Keratinocyte (primary cell): Measurements from ENCODE around the gene MYMX. TPM values are rescaled to one million over a fixed set of nuclear protein-coding genes. Genes with fewer than 3 reads are reported as not detected.

Experiments used
- DNase-seq: peaks from one replicate; pipeline ENCODE4 v3.0.0-alpha.2; 2011; ENCODE audit warnings: low read depth, missing footprints, low spot score
- FAIRE-seq: peaks from 2 replicates; lab custom pipeline; 2011; peaks lifted over from hg19 to GRCh38; lab: Jason Lieb, UNC
- H2AFZ ChIP-seq: 2 replicates; pipeline ENCODE4 v1.6.0; 2012; ENCODE audit warnings: low read length, control low read depth, inconsistent platforms; ENCODE audit not compliant: control insufficient read depth
- H3K27ac ChIP-seq: 2 replicates; pipeline ENCODE4 v1.5.1; 2011; ENCODE audit warnings: low read length; ENCODE audit not compliant: control insufficient read depth, insufficient read depth
- H3K27me3 ChIP-seq: 3 replicates; pipeline ENCODE4 v1.6.0; 2011; ENCODE audit warnings: low read length; ENCODE audit not compliant: control insufficient read depth, insufficient read depth; ENCODE audit errors: extremely low read depth
- H3K36me3 ChIP-seq, 2 experiments: 2 replicates in 1 of 2; 3 replicates in 1 of 2; pipeline ENCODE4 v1.5.1; 2011; ENCODE audit warnings: low read length in 2 of 2, mild to moderate bottlenecking in 1 of 2; ENCODE audit not compliant: control insufficient read depth in 2 of 2, insufficient read depth in 2 of 2; ENCODE audit errors: extremely low read depth in 1 of 2
- H3K4me1 ChIP-seq: 3 replicates; pipeline ENCODE4 v1.5.1; 2011; ENCODE audit warnings: low read length; ENCODE audit not compliant: control insufficient read depth, insufficient read depth; ENCODE audit errors: extremely low read depth
- H3K4me2 ChIP-seq: 3 replicates; pipeline ENCODE4 v1.6.0; 2011; ENCODE audit warnings: low read depth, low read length; ENCODE audit not compliant: control insufficient read depth, insufficient read depth; ENCODE audit errors: extremely low read depth
- H3K4me3 ChIP-seq, 3 experiments: fragments of 200-600 bp in 1 of 3; sonication (generic) in 1 of 3; 2 replicates in 2 of 3; 3 replicates in 1 of 3; pipeline ENCODE4 v1.5.1; 2011 to 2016; ENCODE audit warnings: low read length in 3 of 3, mild to moderate bottlenecking in 3 of 3, control low read depth in 2 of 3, inconsistent platforms in 1 of 3, low read depth in 1 of 3, mixed read lengths in 1 of 3, mixed run types in 1 of 3, moderate library complexity in 1 of 3; ENCODE audit not compliant: control insufficient read depth in 2 of 3, insufficient read depth in 2 of 3; ENCODE audit errors: extremely low read depth in 1 of 3
- H3K79me2 ChIP-seq: 2 replicates; pipeline ENCODE4 v1.6.0; 2012; ENCODE audit warnings: low read length; ENCODE audit not compliant: control insufficient read depth, insufficient read depth
- H3K9ac ChIP-seq: 3 replicates; pipeline ENCODE4 v1.6.0; 2011; ENCODE audit warnings: low read length; ENCODE audit not compliant: control insufficient read depth, insufficient read depth; ENCODE audit errors: extremely low read depth
- H3K9me1 ChIP-seq: 3 replicates; pipeline ENCODE4 v1.6.0; 2011; ENCODE audit warnings: low read length; ENCODE audit not compliant: control insufficient read depth, insufficient read depth; ENCODE audit errors: extremely low read depth
- H3K9me3 ChIP-seq: 2 replicates; pipeline ENCODE4 v1.5.1; 2012; ENCODE audit warnings: low read depth, low read length; ENCODE audit not compliant: control insufficient read depth
- H4K20me1 ChIP-seq: 3 replicates; pipeline ENCODE4 v1.6.0; 2011; ENCODE audit warnings: low read length; ENCODE audit not compliant: control insufficient read depth, insufficient read depth; ENCODE audit errors: extremely low read depth
- EZH2 ChIP-seq: IDR thresholded peaks from one replicate; pipeline ENCODE4 v1.6.1; 2012; ENCODE audit warnings: inconsistent platforms, mild to moderate bottlenecking, low read length, moderate library complexity
- dilution Hi-C: fragments of 300-500 bp; cut with MboI; formaldehyde crosslinking; loops from one replicate; pipeline ENCODE4 v1.7.0; 2020; ENCODE audit warnings: low sequenced_read_pairs; ENCODE audit not compliant: extremely low pct_ligation_motif_present
- polyA plus RNA-seq, 5 experiments: library from polyadenylated mRNA; depleted of rRNA in 3 of 5; stranded (reverse) in 3 of 5; stranded (forward) in 1 of 5; unstranded in 1 of 5; fragments of >200 nt; gene quantifications; 1 replicate in 1 of 5; 2 replicates in 3 of 5; 3 replicates in 1 of 5; pipeline versions ENCODE4 v1.2.1 to v1.2.3, GENCODE V29; 2011 to 2012; ENCODE audit warnings: missing spikeins in 2 of 5, low read depth in 1 of 5, low replicate concordance in 1 of 5
- TF ChIP-seq, protein P1 (sequence below), 3 experiments: IDR thresholded peaks in 1 of 3; conservative IDR thresholded peaks in 1 of 3; optimal IDR thresholded peaks in 1 of 3; 2 replicates in 2 of 3; 3 replicates in 1 of 3; pipeline versions ENCODE3 to v1.5.1; 2011; ENCODE audit warnings: low read length in 3 of 3, mild to moderate bottlenecking in 3 of 3, moderate library complexity in 2 of 3, control low read depth in 1 of 3, inconsistent platforms in 1 of 3; ENCODE audit not compliant: insufficient read depth in 2 of 3; ENCODE audit errors: extremely low read depth in 1 of 3

Gene MYMX
- polyA plus RNA-seq, 1 donor (not counting 4 experiments of a cell fraction or from before 2014, with no cell fraction given), result 0.09 TPM

DNA sequence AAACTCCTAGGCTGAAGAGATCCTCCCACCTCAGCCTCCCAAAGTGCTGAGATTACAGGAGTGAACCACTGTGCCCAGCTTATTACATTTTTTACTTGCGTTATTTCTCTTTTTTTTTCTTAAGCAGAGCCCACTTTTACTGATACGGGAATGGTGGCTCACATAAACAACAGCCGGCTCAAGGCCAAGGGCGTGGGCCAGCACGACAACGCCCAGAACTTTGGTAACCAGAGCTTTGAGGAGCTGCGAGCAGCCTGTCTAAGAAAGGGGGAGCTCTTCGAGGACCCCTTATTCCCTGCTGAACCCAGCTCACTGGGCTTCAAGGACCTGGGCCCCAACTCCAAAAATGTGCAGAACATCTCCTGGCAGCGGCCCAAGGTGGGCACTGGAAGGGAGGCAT, 47.6 kb upstream of the MYMX start:
- H3K27ac ChIP-seq, result no peak overlapping the region
- H3K4me1 ChIP-seq, result peaks cover 16% of the 10 kb centered on the region
- H3K9ac ChIP-seq, result no peak overlapping the region
- H4K20me1 ChIP-seq, result no peaks in the 10 kb centered on the region
- no peaks in the 10 kb centered on the region for H3K9me3 ChIP-seq
- H3K4me3 ChIP-seq, result no peak overlapping the region
- H3K9me1 ChIP-seq, result no peaks in the 10 kb centered on the region
- no peaks in the 10 kb centered on the region for H3K36me3 ChIP-seq
- DNase-seq, result no peak
- dilution Hi-C loops, result no loop called here
- no peak for FAIRE-seq
- peaks cover 6% of the 10 kb centered on the region for H3K27me3 ChIP-seq
- TF ChIP-seq, protein P1, sequence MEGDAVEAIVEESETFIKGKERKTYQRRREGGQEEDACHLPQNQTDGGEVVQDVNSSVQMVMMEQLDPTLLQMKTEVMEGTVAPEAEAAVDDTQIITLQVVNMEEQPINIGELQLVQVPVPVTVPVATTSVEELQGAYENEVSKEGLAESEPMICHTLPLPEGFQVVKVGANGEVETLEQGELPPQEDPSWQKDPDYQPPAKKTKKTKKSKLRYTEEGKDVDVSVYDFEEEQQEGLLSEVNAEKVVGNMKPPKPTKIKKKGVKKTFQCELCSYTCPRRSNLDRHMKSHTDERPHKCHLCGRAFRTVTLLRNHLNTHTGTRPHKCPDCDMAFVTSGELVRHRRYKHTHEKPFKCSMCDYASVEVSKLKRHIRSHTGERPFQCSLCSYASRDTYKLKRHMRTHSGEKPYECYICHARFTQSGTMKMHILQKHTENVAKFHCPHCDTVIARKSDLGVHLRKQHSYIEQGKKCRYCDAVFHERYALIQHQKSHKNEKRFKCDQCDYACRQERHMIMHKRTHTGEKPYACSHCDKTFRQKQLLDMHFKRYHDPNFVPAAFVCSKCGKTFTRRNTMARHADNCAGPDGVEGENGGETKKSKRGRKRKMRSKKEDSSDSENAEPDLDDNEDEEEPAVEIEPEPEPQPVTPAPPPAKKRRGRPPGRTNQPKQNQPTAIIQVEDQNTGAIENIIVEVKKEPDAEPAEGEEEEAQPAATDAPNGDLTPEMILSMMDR (optimal IDR thresholded peaks at IDR 0.05 in 1 of 3, IDR thresholded peaks at IDR 0.05 in 1 of 3, conservative IDR thresholded peaks at IDR 0.05 in 1 of 3; ENCODE audit: extremely low read depth in 1 of 3, insufficient read depth in 2 of 3, low read length in 3 of 3), result no peak
- no peak for TF ChIP-seq EZH2
- peak overlapping the region; percentile 27 for H3K4me2 ChIP-seq
- no peak overlapping the region for H2AFZ ChIP-seq
- no peaks in the 10 kb centered on the region for H3K79me2 ChIP-seq

DNA sequence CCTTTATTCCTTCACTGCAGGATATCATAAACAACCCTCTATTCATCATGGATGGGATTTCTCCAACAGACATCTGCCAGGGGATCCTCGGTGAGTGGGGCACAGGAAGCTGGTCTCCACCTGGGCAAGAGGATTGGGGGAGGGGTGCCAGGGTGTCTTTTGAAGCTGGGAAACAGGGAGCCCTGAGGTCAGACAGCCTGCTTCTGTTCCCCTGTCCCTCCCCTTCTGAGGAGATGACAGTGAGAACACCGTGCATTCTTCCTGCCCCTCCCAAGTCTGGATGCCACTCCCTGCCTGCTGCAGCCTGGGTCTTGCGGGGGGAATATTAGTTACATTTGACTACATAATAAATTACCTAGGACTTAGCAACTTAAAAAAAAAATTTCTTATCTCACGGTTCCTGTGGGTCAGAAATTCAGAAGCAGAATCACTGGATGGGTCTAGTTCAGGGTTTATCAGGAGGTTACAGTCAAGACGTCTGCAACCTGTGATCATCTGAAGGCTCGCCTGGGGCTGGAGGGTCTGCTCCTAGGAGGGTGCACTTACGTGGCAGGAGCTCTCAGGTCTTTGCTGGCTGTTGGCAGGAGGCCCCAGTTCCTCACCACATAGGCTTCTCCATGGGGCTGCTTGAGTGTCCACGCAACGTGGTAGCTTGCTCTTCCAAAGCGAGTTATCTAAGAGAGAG, 46.7 kb upstream of the MYMX start:
- FAIRE-seq, result no peak
- Histone ChIP-seq H3K79me2 (no peaks in the 10 kb centered on the region), H3K9ac (no peak overlapping the region), H3K4me3 (no peak overlapping the region), H3K9me1 (no peaks in the 10 kb centered on the region), H2AFZ (no peak overlapping the region), H3K4me2 (peak overlapping the region; percentile 37), H3K9me3 (no peaks in the 10 kb centered on the region), H3K27me3 (peaks cover 6% of the 10 kb centered on the region), H3K4me1 (peaks cover 16% of the 10 kb centered on the region), H4K20me1 (no peaks in the 10 kb centered on the region), H3K36me3 (no peaks in the 10 kb centered on the region), H3K27ac (no peak overlapping the region)
- TF ChIP-seq, protein P1 (optimal IDR thresholded peaks at IDR 0.05 in 1 of 3, IDR thresholded peaks at IDR 0.05 in 1 of 3, conservative IDR thresholded peaks at IDR 0.05 in 1 of 3; ENCODE audit: extremely low read depth in 1 of 3, insufficient read depth in 2 of 3, low read length in 3 of 3), result no peak
- TF ChIP-seq EZH2, result no peak
- DNase-seq, result no peak
- dilution Hi-C loops, result no loop called here
